Lower leg skin (tissue), 3 donors: ENCODE results near the gene KHK.

Experiments
- POLR2A ChIP-seq, 2 donors: fragments of 450-650 bp; IDR thresholded peaks; one replicate each; pipeline ENCODE4 v1.6.1; 2016 to 2017; ENCODE audit warnings: antibody characterized with exemption in 2 of 2, mild to moderate bottlenecking in 1 of 2, moderate library complexity in 1 of 2
- TF ChIP-seq, protein P1 (sequence below), 3 donors: fragments of 450-650 bp; IDR thresholded peaks; one replicate each; pipeline ENCODE4 v1.5.1; 2016; ENCODE audit warnings: antibody characterized with exemption in 3 of 3, mild to moderate bottlenecking in 3 of 3, moderate library complexity in 2 of 3

- TF ChIP-seq, protein P1, sequence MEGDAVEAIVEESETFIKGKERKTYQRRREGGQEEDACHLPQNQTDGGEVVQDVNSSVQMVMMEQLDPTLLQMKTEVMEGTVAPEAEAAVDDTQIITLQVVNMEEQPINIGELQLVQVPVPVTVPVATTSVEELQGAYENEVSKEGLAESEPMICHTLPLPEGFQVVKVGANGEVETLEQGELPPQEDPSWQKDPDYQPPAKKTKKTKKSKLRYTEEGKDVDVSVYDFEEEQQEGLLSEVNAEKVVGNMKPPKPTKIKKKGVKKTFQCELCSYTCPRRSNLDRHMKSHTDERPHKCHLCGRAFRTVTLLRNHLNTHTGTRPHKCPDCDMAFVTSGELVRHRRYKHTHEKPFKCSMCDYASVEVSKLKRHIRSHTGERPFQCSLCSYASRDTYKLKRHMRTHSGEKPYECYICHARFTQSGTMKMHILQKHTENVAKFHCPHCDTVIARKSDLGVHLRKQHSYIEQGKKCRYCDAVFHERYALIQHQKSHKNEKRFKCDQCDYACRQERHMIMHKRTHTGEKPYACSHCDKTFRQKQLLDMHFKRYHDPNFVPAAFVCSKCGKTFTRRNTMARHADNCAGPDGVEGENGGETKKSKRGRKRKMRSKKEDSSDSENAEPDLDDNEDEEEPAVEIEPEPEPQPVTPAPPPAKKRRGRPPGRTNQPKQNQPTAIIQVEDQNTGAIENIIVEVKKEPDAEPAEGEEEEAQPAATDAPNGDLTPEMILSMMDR (IDR thresholded peaks at IDR 0.05): no peak
- TF ChIP-seq POLR2A (IDR thresholded peaks at IDR 0.05): no peak
These were observed 36.2 kb downstream of the KHK start for GRCh38 chr2:27122791-27123190.
